ENCODE measurements around the gene C22orf39.

Gene C22orf39

GRCh38 chr22:19400881-19401280 is 46.6 kb downstream of the C22orf39 start:
- DNase-seq (ENCODE audit: low read depth in 3 of 3, low spot score in 1 of 3) = no peak

GRCh38 chr22:19398652-19399051 is 48.9 kb downstream of the C22orf39 start:
- DNase-seq (ENCODE audit: low read depth in 3 of 3, low spot score in 1 of 3) = no peak

GRCh38 chr22:19398206-19398605 is 49.3 kb downstream of the C22orf39 start:
- DNase-seq (ENCODE audit: low read depth in 3 of 3, low spot score in 1 of 3) = no peak

GRCh38 chr22:19397734-19398104 is 49.8 kb downstream of the C22orf39 start:
- DNase-seq (ENCODE audit: low read depth in 3 of 3, low spot score in 1 of 3) = no peak

GRCh38 chr22:19396934-19397733 is 50.4 kb downstream of the C22orf39 start:
- no peak for DNase-seq (ENCODE audit: low read depth in 3 of 3, low spot score in 1 of 3)

- DNase-seq (ENCODE audit: low read depth in 3 of 3, low spot score in 1 of 3) = no peak
Observed at GRCh38 chr22:19396561-19396933, 51.0 kb downstream of the C22orf39 start.

- DNase-seq (ENCODE audit: low read depth in 3 of 3, low spot score in 1 of 3) = no peak
Observed at GRCh38 chr22:19395276-19395675, 52.2 kb downstream of the C22orf39 start.

- DNase-seq (ENCODE audit: low read depth in 3 of 3, low spot score in 1 of 3) = no peak
Observed at GRCh38 chr22:19394274-19395050, 53.0 kb downstream of the C22orf39 start.

GRCh38 chr22:19393704-19394103 is 53.8 kb downstream of the C22orf39 start:
- DNase-seq (ENCODE audit: low read depth in 3 of 3, low spot score in 1 of 3) = no peak

All from stimulated activated CD4-positive, alpha-beta T cell treated with anti-CD3 and anti-CD28 coated beads, TNF-alpha, amount 100 ng/mL, for 1 hour (primary cell).